ENCODE measurements around the gene PATL1.

GRCh38 chr11:59668188-59668949 is 468 bp downstream of the PATL1 start:
- no peak for TF ChIP-seq POLR2A (IDR thresholded peaks at IDR 0.05; ENCODE audit: low read length)
- TF ChIP-seq GATA1 (IDR thresholded peaks at IDR 0.05; ENCODE audit: low read depth, low read length), result no peak
